HCT116 (cell line): ENCODE results near the gene ADGRA1. TPM values are rescaled to one million over a fixed set of nuclear protein-coding genes. Genes with fewer than 3 reads are reported as not detected.

ENCODE experiments used
- ATAC-seq: fragments of 200-7000 bp; cut with Tn5 transposase; 2 replicates; pipeline ENCODE4 v1.9.1; 2020; ENCODE audit warnings: mild to moderate bottlenecking, moderate library complexity
- BruUV-seq: library from RNA; stranded (reverse); fragments of 400-500 nt; replicated peaks from 2 replicates; lab custom pipeline; 2021; lab: Mats Ljungman, UMichigan
- CTCF ChIA-PET: fragments of 300-600 bp; sonication (Branson Sonifier 250); formaldehyde crosslinking; loops from one replicate; lab custom pipeline; 2021; ENCODE audit warnings: antibody characterized with exemption; lab: Charles Lee
- POLR2A ChIA-PET: fragments of 300-600, 350-600 bp; sonication (Branson Sonifier 250); formaldehyde crosslinking; loops from one replicate; lab custom pipeline; 2021; ENCODE audit warnings: antibody characterized with exemption; lab: Charles Lee
- RAD21 ChIA-PET, 2 experiments: fragments of 300-600 bp; sonication (Branson Sonifier 250); formaldehyde crosslinking; loops; one replicate each; lab custom pipeline; 2023; ENCODE audit warnings: low total read pairs in 2 of 2; ENCODE audit not compliant: uncharacterized antibody in 2 of 2, unreplicated experiment in 2 of 2, low non-redundant PET in 1 of 2; lab: Charles Lee
- DNase-seq: peaks from one replicate; pipeline ENCODE4 v3.0.0-alpha.2; 2010; ENCODE audit warnings: low read depth, low spot score
- H2AFZ ChIP-seq: fragments of 200-600 bp; shearing (Covaris generic), sonication (generic); 2 replicates; pipeline ENCODE4 v1.6.1; 2017; ENCODE audit warnings: low read depth, mixed run types, mixed read lengths, antibody characterized with exemption, low read length; ENCODE audit not compliant: poor library complexity, severe bottlenecking
- H3K27ac ChIP-seq: 2 replicates; pipeline ENCODE4 v1.5.1; 2012; ENCODE audit warnings: low read depth, low read length
- H3K27me3 ChIP-seq: fragments of 200-600 bp; sonication (generic); 2 replicates; pipeline ENCODE4 v1.6.1; 2016; ENCODE audit warnings: mixed run types, low read length, mixed read lengths; ENCODE audit not compliant: insufficient read depth
- H3K36me3 ChIP-seq, 2 experiments: fragments of 200-500 bp in 1 of 2; fragments of 200-600 bp in 1 of 2; sonication (Bioruptor generic) in 1 of 2; sonication (generic) in 1 of 2; 2 replicates each; pipeline versions ENCODE4 v1.5.1 to v1.6.1; 2014 to 2016; ENCODE audit warnings: low read length in 2 of 2, inconsistent platforms in 1 of 2, mixed read lengths in 1 of 2, mixed run types in 1 of 2; ENCODE audit not compliant: insufficient read depth in 2 of 2, control insufficient read depth in 1 of 2
- H3K4me1 ChIP-seq, 2 experiments: fragments of 200-600 bp in 1 of 2; sonication (generic) in 1 of 2; 2 replicates each; pipeline versions ENCODE4 v1.5.1 to v1.6.1; 2012 to 2017; ENCODE audit warnings: low read length in 2 of 2, inconsistent platforms in 1 of 2, mild to moderate bottlenecking in 1 of 2, mixed read lengths in 1 of 2, mixed run types in 1 of 2, moderate library complexity in 1 of 2; ENCODE audit not compliant: insufficient read depth in 2 of 2, control insufficient read depth in 1 of 2
- H3K4me2 ChIP-seq: fragments of 200-600 bp; sonication (generic); 2 replicates; pipeline ENCODE4 v1.6.1; 2017; ENCODE audit warnings: mixed run types, low read length, mixed read lengths
- H3K4me3 ChIP-seq, 2 experiments: fragments of 200-600 bp in 1 of 2; sonication (generic) in 1 of 2; replicated peaks in 1 of 2; 2 replicates each; pipeline ENCODE4 v1.5.1; 2011 to 2016; ENCODE audit warnings: low read length in 2 of 2, control low read depth in 1 of 2, low read depth in 1 of 2, mild to moderate bottlenecking in 1 of 2, mixed read lengths in 1 of 2, mixed run types in 1 of 2
- H3K79me2 ChIP-seq: fragments of 200-600 bp; sonication (generic); 2 replicates; pipeline ENCODE4 v1.6.1; 2017; ENCODE audit warnings: mild to moderate bottlenecking, mixed run types, low read length, moderate library complexity, mixed read lengths; ENCODE audit not compliant: insufficient read depth
- H3K9ac ChIP-seq: fragments of 200-600 bp; sonication (generic); 2 replicates; pipeline ENCODE4 v1.6.1; 2016; ENCODE audit warnings: low read length, mixed read lengths
- H3K9me2 ChIP-seq: fragments of 200-600 bp; sonication (generic), shearing (Covaris generic); 2 replicates; pipeline ENCODE4 v1.6.1; 2017; ENCODE audit warnings: mixed run types, mild to moderate bottlenecking, moderate library complexity; ENCODE audit not compliant: insufficient read depth
- H3K9me3 ChIP-seq, 2 experiments: fragments of 200-500 bp in 1 of 2; fragments of 200-600 bp in 1 of 2; sonication (Bioruptor generic) in 1 of 2; sonication (generic) in 1 of 2; 2 replicates each; pipeline ENCODE4 v1.6.1; 2014 to 2017; ENCODE audit warnings: low read length in 2 of 2, mixed read lengths in 2 of 2, inconsistent platforms in 1 of 2, low read depth in 1 of 2, mild to moderate bottlenecking in 1 of 2, mixed run types in 1 of 2, moderate library complexity in 1 of 2; ENCODE audit not compliant: control insufficient read depth in 1 of 2, insufficient read depth in 1 of 2
- H4K20me1 ChIP-seq: fragments of 200-600 bp; sonication (generic), shearing (Covaris generic); 2 replicates; pipeline ENCODE4 v1.6.1; 2017; ENCODE audit warnings: mixed run types, mild to moderate bottlenecking, moderate library complexity; ENCODE audit not compliant: insufficient read depth
- EGR1 ChIP-seq: IDR thresholded peaks from 2 replicates; pipeline ENCODE4 v1.6.1; 2012; ENCODE audit warnings: low read depth
- ELF1 ChIP-seq: IDR thresholded peaks from 2 replicates; pipeline ENCODE4 v1.6.1; 2012; ENCODE audit warnings: low read depth, borderline replicate concordance
- EZH2 ChIP-seq: fragments of 200-600 bp; sonication (generic); IDR thresholded peaks from 2 replicates; pipeline ENCODE4 v1.6.1; 2017; ENCODE audit warnings: antibody characterized with exemption, mixed run types
- EZH2phosphoT487 ChIP-seq: fragments of 200-600 bp; IDR thresholded peaks from 2 replicates; pipeline ENCODE4 v1.6.1; 2018; ENCODE audit warnings: antibody characterized with exemption, borderline replicate concordance
- POLR2A ChIP-seq: IDR thresholded peaks from 2 replicates; pipeline ENCODE4 v1.7.0; 2011; ENCODE audit warnings: borderline replicate concordance; ENCODE audit not compliant: insufficient read depth, insufficient read length; ENCODE audit errors: extremely low read depth
- REST ChIP-seq: IDR thresholded peaks from 2 replicates; pipeline ENCODE4 v1.6.1; 2012; ENCODE audit warnings: low read depth
- ZFX ChIP-seq: fragments of 450-650 bp; IDR thresholded peaks from 2 replicates; pipeline ENCODE4 v1.6.1; 2017
- intact Hi-C: fragments of 100-400 bp; cut with micrococcal nuclease; formaldehyde crosslinking; loops from 2 replicates; pipeline ENCODE4 v1.10.0; 2022
- total RNA-seq: library from RNA; stranded (reverse); gene quantifications from one replicate; pipeline ENCODE4 v1.2.1, GENCODE V29; 2021; ENCODE audit not compliant: unreplicated experiment
- TF ChIP-seq, protein P1 (sequence below): IDR thresholded peaks from 2 replicates; pipeline ENCODE4 v1.6.1; 2012
- TF ChIP-seq, protein P2 (sequence below): IDR thresholded peaks from 2 replicates; pipeline ENCODE4 v1.6.1; 2012
- TF ChIP-seq, protein P3 (sequence below): IDR thresholded peaks from 2 replicates; pipeline ENCODE4 v1.6.1; 2011; ENCODE audit warnings: mild to moderate bottlenecking, low read length, moderate library complexity; ENCODE audit not compliant: insufficient replicate concordance; ENCODE audit errors: extremely low read depth

ADGRA1 gene
- total RNA-seq, 1 experiment from 2014 or later: not detected

DNA sequence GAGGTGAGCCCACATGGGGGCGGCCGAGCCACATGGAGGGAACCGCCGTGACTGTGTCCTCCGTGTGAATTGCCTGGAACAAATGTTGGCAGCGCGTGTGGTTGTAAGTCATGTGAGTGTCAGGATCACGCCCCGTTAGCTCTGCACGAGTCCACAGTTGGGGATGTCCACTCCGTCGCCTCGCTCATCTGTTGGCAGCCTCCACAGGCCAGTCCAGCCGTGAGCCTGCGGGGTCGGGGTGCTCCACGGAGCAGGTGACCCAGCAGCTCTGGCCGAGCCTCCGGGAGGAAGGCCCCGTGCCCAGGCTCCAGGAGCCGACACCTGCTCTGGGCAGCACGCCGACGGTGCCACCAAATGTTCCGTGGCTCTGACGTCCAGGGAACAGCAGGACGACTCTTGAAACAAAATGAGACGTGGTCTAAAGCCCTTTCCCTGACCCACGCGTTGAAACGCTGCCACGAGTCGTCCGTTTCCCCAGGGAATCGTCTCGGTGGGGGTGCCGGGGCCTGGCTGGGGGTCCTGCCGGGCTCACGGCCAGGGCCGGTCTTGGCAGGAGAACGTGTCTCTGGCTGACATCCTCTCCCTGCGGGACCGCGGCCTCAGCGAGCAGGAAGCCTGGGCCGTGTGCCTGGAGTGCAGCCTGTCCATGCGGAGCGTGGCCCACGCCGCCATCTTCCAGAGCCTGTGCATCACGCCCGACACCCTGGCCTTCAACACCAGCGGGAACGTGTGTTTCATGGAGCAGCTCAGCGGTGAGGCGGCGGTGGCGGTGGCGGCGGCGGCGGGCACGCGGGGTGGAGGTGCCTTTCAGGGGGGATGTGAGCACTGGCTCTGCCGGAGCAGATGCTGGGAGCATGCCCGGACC, 79.3 kb downstream of the ADGRA1 start:
- H3K79me2 ChIP-seq: no peaks in the 10 kb centered on the region
- intact Hi-C loops: no loop called here
- ATAC-seq: no peak
- no peaks in the 10 kb centered on the region for H3K36me3 ChIP-seq
- no peak for DNase-seq
- no peak overlapping the region for H3K4me2 ChIP-seq
- no peaks in the 10 kb centered on the region for H3K9me2 ChIP-seq
- TF ChIP-seq EGR1: no peak
- TF ChIP-seq, protein P1, sequence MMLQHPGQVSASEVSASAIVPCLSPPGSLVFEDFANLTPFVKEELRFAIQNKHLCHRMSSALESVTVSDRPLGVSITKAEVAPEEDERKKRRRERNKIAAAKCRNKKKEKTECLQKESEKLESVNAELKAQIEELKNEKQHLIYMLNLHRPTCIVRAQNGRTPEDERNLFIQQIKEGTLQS: no peak
- TF ChIP-seq, protein P2, sequence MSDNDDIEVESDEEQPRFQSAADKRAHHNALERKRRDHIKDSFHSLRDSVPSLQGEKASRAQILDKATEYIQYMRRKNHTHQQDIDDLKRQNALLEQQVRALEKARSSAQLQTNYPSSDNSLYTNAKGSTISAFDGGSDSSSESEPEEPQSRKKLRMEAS: no peak
- H3K9me3 ChIP-seq: no peaks in the 10 kb centered on the region
- no peak overlapping the region for H3K9ac ChIP-seq
- ChIA-PET CTCF (no interaction called here), RAD21 (no interaction called here), POLR2A (no interaction called here)
- H4K20me1 ChIP-seq: no peaks in the 10 kb centered on the region
- no peaks in the 10 kb centered on the region for H3K27me3 ChIP-seq
- no peaks in the 10 kb centered on the region for H3K4me1 ChIP-seq
- no peak overlapping the region for H3K27ac ChIP-seq
- H3K4me3 ChIP-seq: no peak overlapping the region
- no TSS peak for BruUV-seq
- no peak overlapping the region for H2AFZ ChIP-seq

DNA sequence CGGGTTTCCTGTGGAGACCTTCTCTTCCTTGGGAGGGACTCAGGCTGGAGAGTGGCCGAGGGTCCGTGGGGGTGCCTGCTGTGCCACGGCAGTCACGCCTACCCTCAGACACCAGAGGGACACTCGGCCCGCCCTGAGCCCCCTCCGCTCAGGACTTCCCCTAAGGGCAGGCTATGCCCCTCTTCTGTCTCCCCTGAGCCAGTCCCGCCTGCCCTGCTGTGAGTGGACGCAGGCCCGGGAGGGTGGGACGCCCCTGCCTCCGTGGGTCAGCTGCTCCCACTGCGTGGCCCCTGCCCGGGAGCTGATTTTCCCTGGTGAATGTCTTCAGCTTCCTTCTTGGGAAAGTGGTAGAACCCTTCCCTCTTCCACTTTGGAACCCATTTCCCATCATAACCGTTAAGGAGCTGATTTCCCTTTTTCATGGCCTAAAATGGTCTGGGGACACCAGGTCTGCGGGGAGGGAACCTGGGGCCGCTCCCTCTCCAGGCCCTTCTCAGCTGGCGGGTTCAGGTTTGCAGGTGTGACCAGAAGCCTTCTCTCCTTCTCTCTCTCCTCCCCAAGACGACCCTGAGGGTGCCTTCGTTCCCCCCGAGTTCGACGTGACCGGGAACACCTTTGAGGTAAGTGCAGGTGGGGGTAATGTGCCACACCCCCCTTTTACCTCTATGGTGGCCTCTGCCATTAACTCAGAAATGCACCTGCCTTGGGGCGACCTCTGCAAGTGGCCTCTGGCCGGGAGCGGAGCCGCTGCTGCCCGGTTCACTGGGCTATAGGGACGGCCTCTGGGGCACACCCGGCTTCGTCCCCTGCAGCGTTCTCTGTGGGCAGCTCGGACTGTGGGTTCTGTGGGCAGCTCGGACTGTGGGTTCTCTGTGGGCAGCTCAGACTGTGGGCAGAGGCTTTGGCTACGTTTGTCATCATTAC, 80.2 kb downstream of the ADGRA1 start:
- no peaks in the 10 kb centered on the region for H3K9me3 ChIP-seq
- H3K4me3 ChIP-seq: no peak overlapping the region
- H3K27me3 ChIP-seq: no peaks in the 10 kb centered on the region
- H2AFZ ChIP-seq: no peak overlapping the region
- no TSS peak for BruUV-seq
- H3K36me3 ChIP-seq: no peaks in the 10 kb centered on the region
- H4K20me1 ChIP-seq: no peaks in the 10 kb centered on the region
- RAD21 ChIA-PET: no interaction called here
- DNase-seq (no peak), ATAC-seq (no peak)
- intact Hi-C loops: no loop called here
- H3K9me2 ChIP-seq: no peaks in the 10 kb centered on the region
- no peaks in the 10 kb centered on the region for H3K79me2 ChIP-seq
- CTCF ChIA-PET: no interaction called here
- no peaks in the 10 kb centered on the region for H3K4me1 ChIP-seq
- H3K27ac ChIP-seq: no peak overlapping the region
- no peak overlapping the region for H3K9ac ChIP-seq
- H3K4me2 ChIP-seq: no peak overlapping the region
- POLR2A ChIA-PET: no interaction called here
- TF ChIP-seq POLR2A (no peak), EZH2phosphoT487 (no peak), EGR1 (no peak), EZH2 (no peak), ZFX (no peak), ELF1 (no peak), REST (no peak)
- TF ChIP-seq, protein P3, sequence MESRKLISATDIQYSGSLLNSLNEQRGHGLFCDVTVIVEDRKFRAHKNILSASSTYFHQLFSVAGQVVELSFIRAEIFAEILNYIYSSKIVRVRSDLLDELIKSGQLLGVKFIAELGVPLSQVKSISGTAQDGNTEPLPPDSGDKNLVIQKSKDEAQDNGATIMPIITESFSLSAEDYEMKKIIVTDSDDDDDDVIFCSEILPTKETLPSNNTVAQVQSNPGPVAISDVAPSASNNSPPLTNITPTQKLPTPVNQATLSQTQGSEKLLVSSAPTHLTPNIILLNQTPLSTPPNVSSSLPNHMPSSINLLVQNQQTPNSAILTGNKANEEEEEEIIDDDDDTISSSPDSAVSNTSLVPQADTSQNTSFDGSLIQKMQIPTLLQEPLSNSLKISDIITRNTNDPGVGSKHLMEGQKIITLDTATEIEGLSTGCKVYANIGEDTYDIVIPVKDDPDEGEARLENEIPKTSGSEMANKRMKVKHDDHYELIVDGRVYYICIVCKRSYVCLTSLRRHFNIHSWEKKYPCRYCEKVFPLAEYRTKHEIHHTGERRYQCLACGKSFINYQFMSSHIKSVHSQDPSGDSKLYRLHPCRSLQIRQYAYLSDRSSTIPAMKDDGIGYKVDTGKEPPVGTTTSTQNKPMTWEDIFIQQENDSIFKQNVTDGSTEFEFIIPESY: no peak
- TF ChIP-seq, protein P1: no peak
